T1000 (cell line): ENCODE measurements around the gene GAK.

Experiments
- DNase-seq: peaks from one replicate; lab custom pipeline; 2025; ENCODE audit warnings: mixed read lengths; lab: John Stamatoyannopoulos, UW

The GAK gene

GRCh38 chr4:907103-907400 is 25.1 kb downstream of the GAK start:
- no peak for DNase-seq

GRCh38 chr4:906339-907102 is 25.6 kb downstream of the GAK start:
- DNase-seq = no peak

- DNase-seq = no peak
Measured at GRCh38 chr4:905485-906338, 26.4 kb downstream of the GAK start.

- DNase-seq = no peak
Measured at GRCh38 chr4:903066-904046, 28.8 kb downstream of the GAK start.

GRCh38 chr4:901192-901910 is 30.8 kb downstream of the GAK start:
- DNase-seq = no peak

- DNase-seq = no peak
Measured at GRCh38 chr4:900721-901120, 31.4 kb downstream of the GAK start.

- DNase-seq = no peak
Measured at GRCh38 chr4:900073-900472, 32.0 kb downstream of the GAK start.

GRCh38 chr4:899556-899906 is 32.6 kb downstream of the GAK start:
- DNase-seq = no peak

GRCh38 chr4:898869-899555 is 33.1 kb downstream of the GAK start:
- DNase-seq = no peak

GRCh38 chr4:898123-898522 is 34.0 kb downstream of the GAK start:
- DNase-seq = no peak

- DNase-seq = no peak
Measured at GRCh38 chr4:896630-897029, 35.5 kb downstream of the GAK start.

- no peak for DNase-seq
Measured at GRCh38 chr4:896216-896615, 35.9 kb downstream of the GAK start.

- DNase-seq = no peak
Measured at GRCh38 chr4:895596-895995, 36.5 kb downstream of the GAK start.

- DNase-seq = no peak
Measured at GRCh38 chr4:893995-894705, 38.0 kb downstream of the GAK start.

- no peak for DNase-seq
Measured at GRCh38 chr4:893276-893994, 38.7 kb downstream of the GAK start.

GRCh38 chr4:892780-893179 is 39.3 kb downstream of the GAK start:
- DNase-seq = no peak

- DNase-seq = no peak
Measured at GRCh38 chr4:891747-892146, 40.4 kb downstream of the GAK start.

- DNase-seq = no peak
Measured at GRCh38 chr4:890036-890695, 42.0 kb downstream of the GAK start.

- DNase-seq = no peak
Measured at GRCh38 chr4:889516-889915, 42.6 kb downstream of the GAK start.
